A204.1 (cell line): ENCODE results near the gene CD300LG.
A peak's percentile ranks its signal among the peaks of the same experiment; 100 is the strongest.

Experiments used
- FAIRE-seq: peaks from 2 replicates; lab custom pipeline; 2012; peaks lifted over from hg19 to GRCh38; lab: Jason Lieb, UNC

CD300LG gene

DNA sequence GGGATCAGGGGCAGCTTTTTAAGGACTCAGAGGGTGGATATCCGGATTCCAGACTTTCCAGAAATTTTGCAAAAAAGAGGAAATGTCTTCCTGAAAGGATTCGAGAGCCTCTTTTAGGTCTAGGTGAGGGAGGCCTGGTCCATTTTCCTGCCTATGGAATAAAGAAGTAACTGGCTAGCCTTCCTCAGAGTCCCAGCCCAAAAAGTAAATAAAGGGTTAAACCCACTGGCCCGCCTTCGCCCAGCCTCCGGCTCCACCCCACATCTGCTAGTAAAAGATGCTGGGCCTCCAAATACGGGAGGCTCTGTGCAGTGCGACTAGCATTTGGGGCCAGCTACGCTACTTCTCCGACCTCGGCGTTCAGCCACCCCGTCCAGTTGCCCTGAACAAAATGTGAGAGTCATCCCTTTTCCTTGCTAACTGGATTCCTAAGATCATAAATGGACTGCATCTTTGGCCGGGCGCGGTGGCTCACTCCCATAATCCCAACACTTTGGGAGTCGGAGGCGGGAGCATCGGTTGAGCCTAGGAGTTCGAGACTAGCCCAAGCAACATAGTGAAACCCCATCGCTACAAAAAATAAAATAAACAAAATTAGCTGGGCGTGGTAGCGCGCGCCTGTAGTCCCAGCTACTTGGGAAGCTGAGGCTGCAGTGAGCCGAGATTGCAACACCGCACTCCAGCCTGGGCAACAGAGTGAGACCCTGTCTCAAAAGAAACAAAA lies 61.2 kb downstream of the CD300LG start:
- FAIRE-seq = peak; percentile 37

GRCh38 chr17:43909537-43910231 lies 62.7 kb downstream of the CD300LG start:
- FAIRE-seq = no peak

GRCh38 chr17:43911904-43912303 lies 64.9 kb downstream of the CD300LG start:
- no peak for FAIRE-seq

GRCh38 chr17:43912635-43913304 lies 65.8 kb downstream of the CD300LG start:
- FAIRE-seq = no peak
